NCI-H146 treated with DMSO at 0.1 percent for 48 hours (cell line): ENCODE results near the gene UHRF2.
"Not testable (repeated sequence)": the region's sequence is repeated elsewhere in the genome, so short reads cannot be mapped to it uniquely, and the experiment has no call there.

Experiments
- DNase-seq: peaks from one replicate; lab custom pipeline; 2025; ENCODE audit not compliant: unreplicated experiment; lab: John Stamatoyannopoulos, UW

UHRF2 gene

GRCh38 chr9:6484210-6484609, 71.2 kb downstream of the UHRF2 start:
- no peak for DNase-seq

- no peak for DNase-seq
These were observed 75.4 kb downstream of the UHRF2 start for GRCh38 chr9:6488395-6488794.

- DNase-seq: no peak
These were observed 76.1 kb downstream of the UHRF2 start for GRCh38 chr9:6489099-6489498.

GRCh38 chr9:6490863-6491262, 77.9 kb downstream of the UHRF2 start:
- DNase-seq: no peak

- no peak for DNase-seq
These were observed 82.5 kb downstream of the UHRF2 start for GRCh38 chr9:6495466-6495865.

GRCh38 chr9:6498982-6499381, 86.0 kb downstream of the UHRF2 start:
- DNase-seq: no peak

GRCh38 chr9:6501526-6502210, 88.7 kb downstream of the UHRF2 start:
- no peak for DNase-seq

GRCh38 chr9:6502399-6502798, 89.4 kb downstream of the UHRF2 start:
- DNase-seq: no peak

- no peak for DNase-seq
These were observed 93.6 kb downstream of the UHRF2 start for GRCh38 chr9:6506571-6506970.

- DNase-seq: no peak
These were observed 99.2 kb downstream of the UHRF2 start for GRCh38 chr9:6512085-6512657.

- no peak for DNase-seq
These were observed 109.3 kb downstream of the UHRF2 start for GRCh38 chr9:6522263-6522662.

- DNase-seq: no peak
These were observed 112.5 kb downstream of the UHRF2 start for GRCh38 chr9:6525326-6526045.

GRCh38 chr9:6535594-6535993, 122.6 kb downstream of the UHRF2 start:
- DNase-seq: no peak

- DNase-seq: no peak
These were observed 125.7 kb downstream of the UHRF2 start for GRCh38 chr9:6538666-6539071.

- DNase-seq: not testable (repeated sequence)
These were observed 129.6 kb downstream of the UHRF2 start for GRCh38 chr9:6542617-6543016.

GRCh38 chr9:6543204-6543603, 130.2 kb downstream of the UHRF2 start:
- no peak for DNase-seq

- DNase-seq: no peak
These were observed 132.2 kb downstream of the UHRF2 start for GRCh38 chr9:6545017-6545691.

- peak; percentile 93 for DNase-seq
These were observed 136.3 kb downstream of the UHRF2 start for GRCh38 chr9:6549106-6549800.

GRCh38 chr9:6551136-6551535, 138.1 kb downstream of the UHRF2 start:
- peak; percentile 71 for DNase-seq

- peak; percentile 61 for DNase-seq
These were observed 139.0 kb downstream of the UHRF2 start for GRCh38 chr9:6552033-6552432.

- no peak for DNase-seq
These were observed 139.6 kb downstream of the UHRF2 start for GRCh38 chr9:6552498-6553121.
